T follicular helper cell (primary cell): Measurements from ENCODE around the gene GZMH.
"Not testable (repeated sequence)": the region's sequence is repeated elsewhere in the genome, so short reads cannot be mapped to it uniquely, and the experiment has no call there.

Experiments used
- DNase-seq: peaks from one replicate; pipeline ENCODE4 v3.0.0-alpha.2; 2020; ENCODE audit warnings: low read depth
- total RNA-seq, 2 experiments: gene quantifications; one replicate each; lab custom pipeline; 2026; lab: John Stamatoyannopoulos, UW

Gene GZMH, protein sequence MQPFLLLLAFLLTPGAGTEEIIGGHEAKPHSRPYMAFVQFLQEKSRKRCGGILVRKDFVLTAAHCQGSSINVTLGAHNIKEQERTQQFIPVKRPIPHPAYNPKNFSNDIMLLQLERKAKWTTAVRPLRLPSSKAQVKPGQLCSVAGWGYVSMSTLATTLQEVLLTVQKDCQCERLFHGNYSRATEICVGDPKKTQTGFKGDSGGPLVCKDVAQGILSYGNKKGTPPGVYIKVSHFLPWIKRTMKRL
- 0 to 15.0 reads per million in 2 experiments for total RNA-seq

DNA sequence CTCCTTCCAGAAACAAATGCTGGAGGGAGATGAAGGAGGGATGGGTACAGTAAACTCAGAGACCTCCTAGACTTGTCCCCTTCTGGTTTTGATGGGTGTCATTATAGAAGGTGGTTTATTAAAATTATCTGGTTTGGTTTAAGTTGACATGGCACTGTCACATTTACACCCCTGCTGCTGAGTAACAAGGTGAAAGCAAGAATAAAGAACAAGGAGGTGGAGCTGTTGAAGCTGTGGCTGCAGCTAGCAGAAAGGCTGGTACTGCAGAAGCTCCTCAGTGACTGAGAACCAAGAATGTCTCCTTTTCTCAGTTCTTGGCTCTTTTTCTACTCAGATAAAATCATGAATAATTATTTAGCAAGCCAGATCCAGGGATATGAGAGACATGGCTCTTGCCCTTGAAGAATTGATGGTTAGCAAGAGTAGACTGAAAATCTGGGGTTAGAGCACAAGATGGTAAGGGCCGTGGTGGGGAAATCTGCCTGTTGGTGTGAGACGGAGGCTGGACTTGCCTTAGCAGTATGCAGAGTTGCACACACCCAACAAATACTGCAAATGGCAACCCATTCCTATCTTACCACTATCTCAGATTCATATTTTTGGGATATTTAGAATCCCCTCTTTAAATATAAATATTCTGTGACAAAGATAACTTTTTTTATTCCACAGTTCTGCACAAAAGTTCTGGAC lies at the start of gene GZMH:
Gene GZMH (minus strand): TSS at position 31 of the 690 bp plus-strand sequence. CDS start 72 bp downstream, outside the sequence.
- no peak for DNase-seq

DNA sequence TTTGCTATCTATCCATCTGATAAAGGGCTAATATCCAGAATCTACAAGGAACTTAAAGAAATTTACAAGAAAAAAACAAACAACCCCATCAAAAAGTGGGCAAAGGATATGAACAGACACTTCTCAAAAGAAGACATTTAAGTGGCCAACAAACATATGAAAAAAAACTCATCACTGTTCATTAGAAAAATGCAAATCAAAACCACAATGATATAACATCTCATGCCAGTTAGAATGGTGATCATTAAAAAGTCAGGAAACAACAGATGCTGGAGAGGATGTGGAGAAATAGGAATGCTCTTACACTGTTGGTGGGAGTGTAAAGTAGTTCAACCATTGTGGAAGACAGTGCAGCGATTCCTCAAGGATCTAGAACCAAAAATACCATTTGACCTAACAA lies 38.9 kb upstream of the GZMH start:
- DNase-seq = not testable (repeated sequence)

DNA sequence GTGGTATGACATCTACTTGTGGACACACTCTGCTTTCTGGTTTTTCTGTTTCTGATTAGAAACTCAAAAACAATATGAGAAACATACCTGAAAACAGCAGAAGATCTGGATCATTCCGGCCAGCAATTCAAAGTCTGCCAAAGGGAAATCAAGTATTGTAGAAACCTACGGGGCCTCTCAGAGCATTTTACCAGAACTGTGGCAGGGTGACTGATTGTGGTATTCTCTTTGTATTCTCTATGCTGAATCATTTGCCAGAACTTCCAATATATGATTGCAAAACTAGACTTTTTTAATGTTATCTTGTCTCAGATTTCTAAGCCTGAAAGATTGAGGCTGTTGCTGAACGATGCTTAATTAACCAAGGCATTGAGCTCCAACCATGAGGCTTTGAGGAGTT lies 30.4 kb upstream of the GZMH start:
- DNase-seq = no peak

DNA sequence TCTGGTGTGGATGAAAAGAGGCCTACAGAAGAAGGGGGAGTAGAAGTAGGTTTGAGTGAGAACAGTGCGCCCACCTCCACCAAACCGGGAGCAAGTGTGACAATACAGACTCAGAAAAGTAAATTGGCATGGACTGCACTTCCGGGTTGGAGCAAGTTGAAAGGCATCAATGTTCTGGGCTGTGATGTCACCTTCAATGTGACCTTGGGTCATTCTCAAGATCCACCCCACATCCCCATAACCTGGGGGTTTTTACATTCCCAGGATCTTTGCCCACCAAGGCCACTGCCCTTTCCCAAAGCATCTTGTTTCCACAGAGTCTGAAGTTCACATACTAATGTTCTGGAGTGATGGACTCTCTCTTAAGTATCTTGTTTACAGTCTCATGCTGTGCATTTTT lies 29.8 kb upstream of the GZMH start:
- no peak for DNase-seq

DNA sequence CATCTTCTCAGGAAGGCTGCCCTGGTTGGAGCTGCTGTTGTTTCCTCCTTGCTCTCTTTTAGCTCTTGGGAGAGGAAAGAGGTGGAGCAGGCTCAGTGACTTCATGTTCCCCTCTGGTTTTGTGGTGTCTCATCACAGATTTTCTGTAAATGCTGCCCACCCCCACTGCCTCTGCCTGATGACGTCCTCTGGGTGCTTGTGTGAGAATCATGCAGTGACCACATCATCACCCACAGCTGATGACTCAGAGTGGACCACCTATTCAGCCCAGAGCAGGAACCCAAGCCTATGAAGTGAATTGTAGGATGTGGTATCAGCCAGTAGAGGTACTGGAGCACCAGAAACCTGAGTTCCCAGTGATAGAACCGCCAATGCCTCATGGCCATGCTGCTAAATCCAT lies 24.7 kb upstream of the GZMH start, which contains the start of gene GZMB:
Gene GZMB (minus strand): TSS at position 33 of the 400 bp plus-strand sequence. CDS start 30 bp downstream, at position 3.
- no peak for DNase-seq

DNA sequence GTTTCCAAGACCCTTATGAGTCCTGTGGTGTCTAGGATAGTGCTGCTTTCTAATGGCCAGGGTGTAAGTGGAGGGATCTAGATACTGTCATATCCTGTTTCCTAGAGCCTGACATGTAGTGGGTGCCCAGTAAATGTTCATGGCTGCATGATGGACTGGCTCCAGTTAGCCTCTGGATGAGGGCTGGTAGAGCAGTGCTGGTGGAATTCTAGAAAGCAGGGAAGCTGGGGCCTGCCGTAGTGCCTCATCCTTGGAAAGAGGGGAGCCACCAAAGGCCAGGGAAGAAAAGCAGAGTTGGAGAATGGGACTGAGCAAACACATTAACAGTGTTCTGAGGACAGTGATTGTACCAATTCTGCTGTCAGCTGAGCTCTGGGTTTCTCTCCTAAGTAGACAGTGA lies 23.9 kb upstream of the GZMH start:
- DNase-seq = no peak

DNA sequence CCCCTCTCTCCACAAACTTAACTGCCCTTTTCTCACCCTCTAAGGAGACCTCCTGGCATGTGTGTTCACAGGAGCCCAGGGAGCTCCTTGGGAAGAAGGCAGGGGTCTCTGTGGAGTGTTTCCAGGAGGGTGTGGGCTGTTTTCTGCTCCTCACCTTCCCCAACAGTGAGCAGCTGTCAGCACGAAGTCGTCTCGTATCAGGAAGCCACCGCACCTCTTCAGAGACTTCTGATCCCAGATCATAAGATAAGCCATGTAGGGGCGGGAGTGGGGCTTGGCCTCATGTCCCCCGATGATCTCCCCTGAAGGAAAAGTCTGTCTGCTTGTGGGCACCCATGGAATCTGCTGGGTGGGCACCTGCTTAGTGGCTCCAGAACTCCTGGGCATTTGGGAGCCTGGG lies 23.3 kb upstream of the GZMH start:
- no peak for DNase-seq

DNA sequence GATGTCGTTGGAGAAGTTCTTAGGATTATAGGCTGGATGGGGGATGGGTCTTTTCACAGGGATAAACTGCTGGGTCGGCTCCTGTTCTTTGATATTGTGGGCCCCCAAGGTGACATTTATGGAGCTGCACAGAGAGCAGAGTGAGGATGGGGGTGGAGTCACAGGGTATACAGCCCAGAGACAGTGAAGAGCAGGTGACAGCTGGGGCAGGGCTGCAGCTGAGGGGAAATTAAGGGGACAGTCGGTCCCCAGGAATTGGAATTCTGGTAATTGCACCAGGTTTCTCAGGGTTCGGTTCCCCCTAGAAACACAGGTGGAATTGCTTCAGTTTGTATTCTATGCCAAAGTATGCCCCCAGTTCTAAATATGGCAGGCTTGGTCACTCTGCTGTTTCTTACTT lies 22.9 kb upstream of the GZMH start:
- DNase-seq = no peak

DNA sequence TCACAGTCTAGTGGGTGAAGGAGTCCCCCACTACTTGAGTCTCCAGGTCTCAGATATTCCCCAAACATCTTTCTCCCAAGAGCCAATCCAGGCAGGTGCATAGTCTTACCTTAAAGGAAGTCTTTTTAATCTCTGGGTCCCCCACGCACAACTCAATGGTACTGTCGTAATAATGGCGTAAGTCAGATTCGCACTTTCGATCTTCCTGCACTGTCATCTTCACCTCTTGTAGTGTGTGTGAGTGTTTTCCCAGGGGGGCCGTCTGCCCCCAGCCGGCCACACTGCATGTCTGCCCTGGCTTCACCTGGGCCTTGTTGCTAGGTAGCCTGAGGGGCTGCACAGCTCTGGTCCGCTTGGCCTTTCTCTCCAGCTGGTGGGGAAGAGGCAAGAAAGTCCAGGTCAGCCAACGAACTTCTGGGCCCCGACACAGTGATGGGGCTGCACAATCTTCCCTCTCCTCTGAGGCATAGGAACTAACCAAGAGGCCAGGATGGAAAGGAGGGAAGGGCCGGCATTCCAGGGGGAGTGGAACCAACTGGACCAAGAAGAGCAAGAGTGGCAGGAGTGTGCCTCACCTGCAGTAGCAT lies 22.4 kb upstream of the GZMH start:
- DNase-seq = no peak

DNA sequence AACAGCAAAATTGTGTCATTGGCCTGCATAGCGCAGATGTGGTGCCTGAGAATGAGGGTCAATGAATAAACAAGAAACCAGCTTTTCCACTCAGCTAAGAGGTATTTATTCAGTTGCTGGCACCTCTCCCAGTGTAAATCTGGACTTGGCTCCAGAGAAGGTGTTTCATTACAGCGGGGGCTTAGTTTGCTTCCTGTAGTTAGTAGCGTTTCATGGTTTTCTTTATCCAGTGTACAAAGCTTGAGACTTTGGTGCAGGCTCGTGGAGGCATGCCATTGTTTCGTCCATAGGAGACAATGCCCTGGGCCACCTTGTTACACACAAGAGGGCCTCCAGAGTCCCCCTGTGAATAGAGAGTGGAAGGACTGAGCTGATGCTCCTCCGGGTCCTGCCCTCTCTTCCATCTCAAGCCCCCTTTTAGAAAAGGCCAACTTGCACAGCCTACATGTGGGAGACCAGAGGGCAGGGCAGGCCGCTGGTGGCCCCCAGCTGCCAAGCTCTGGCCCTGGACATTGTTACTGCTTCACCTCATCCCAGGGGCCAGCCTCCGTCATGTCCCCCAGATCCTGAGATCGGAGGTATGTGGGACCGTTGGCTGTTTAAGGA lies 21.5 kb upstream of the GZMH start:
- DNase-seq = no peak

DNA sequence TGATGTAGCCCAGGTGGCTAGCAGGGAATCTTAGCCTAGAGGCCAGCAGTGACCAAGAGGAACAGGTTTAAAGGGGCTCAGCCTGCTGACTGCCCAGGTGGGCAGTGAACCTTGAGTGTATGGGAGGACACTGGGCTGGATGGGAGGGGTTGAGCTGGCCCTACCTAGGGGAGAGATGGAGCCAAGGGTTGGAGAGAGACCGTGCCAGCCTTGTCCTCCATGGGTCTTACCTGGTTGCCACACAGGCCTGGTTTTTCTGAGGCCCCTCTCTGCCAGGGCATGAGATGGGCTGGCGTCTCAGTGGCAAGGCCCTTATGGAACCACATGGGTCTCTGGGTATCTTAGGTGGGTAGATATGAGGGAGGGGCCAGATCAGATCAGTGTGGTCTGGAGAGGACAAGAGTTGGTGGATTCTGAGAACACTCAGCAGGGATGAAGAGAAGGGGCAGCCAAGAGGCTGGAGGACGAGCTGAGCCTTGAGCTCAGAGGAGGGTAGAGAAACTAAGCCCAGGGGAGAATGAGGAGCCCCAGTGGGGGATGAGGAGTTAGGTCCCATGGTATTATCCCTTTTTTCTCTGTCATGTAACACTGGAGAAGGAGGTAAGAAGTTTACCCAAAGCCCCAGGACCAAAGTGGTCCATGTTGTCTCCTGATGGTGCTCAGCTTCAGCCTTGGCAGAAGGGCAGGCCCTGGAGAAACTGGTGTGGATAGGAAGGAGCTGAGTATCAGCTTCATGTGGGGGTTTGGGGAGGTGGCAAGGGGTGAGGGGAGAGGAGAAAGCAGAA lies 20.8 kb upstream of the GZMH start:
- no peak for DNase-seq

DNA sequence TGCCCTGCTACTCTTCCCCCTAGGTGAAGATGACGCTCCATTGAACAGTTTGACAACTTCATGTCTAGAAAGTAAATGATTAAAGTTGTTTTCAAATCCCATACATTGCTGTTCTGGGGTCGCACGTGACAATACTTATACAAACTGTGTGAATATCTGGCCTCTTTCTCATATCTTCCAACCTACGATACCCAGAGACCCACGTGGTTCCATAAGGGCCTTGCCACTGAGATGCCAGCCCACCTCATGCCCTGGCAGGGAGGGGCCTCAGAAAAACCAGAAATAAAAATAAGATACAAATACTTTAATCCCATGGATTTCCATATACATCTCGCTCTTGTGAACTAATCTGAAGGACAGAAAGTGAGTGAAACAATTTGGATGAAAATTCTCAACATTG lies 20.0 kb upstream of the GZMH start:
- no peak for DNase-seq

DNA sequence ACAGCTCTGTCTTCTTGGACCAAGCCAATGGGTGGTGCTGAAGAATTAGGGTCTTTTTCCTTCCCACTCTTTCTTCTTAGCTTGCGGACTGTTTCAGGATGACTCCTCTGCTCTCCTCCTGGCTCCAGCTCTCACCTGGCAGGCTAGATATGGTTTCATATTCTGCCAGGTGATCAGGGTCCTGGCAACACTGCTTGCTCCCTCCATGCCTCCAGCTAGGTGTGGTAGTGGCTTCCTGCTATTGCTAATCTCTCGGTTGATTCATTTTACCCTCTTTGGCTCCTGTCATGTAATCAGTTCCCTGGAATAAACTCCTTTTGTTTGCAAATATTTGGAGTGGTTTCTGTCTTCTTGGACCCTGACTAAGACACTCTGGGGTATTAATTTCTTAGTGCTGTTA lies 4.3 kb upstream of the GZMH start:
- DNase-seq = no peak

DNA sequence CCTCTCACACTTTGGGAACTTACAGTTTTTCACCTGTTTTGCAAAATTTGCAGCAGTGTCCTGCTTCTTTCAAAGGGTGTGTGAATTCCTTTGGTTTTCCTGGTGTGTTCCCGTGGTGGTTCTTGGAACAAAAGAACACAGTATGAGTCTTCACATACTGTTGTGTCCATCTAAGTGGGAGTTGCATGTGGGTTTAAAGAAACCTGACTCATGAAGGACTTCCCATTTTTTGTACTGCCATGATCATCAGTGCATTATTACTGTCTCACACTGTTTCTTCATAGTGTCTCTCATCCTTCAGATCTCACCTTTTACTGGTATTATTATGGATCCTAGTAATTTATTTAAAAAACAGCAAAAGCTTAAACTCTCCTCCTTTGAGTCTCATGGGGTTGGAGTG lies 3.8 kb upstream of the GZMH start:
- no peak for DNase-seq

DNA sequence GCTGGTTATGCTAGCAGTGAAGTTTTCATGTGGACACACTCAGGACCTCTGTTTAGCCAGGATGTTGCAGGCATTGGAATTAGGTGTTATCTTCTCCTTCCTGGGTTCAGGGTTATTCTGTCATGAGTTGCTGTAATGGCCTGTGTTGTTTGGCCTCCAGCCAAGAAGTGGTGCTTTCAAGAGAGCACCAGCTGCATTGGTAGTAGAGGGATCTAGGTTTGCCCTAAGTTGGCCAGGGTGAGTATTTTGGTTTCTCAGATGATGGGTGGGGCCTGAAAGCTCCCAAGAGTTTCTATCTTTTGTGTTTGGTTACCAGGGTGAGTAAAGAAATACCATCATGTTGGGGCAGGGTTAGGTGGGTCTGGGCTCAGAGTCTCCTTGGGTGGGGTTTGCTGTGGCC lies 2.7 kb upstream of the GZMH start:
- no peak for DNase-seq

DNA sequence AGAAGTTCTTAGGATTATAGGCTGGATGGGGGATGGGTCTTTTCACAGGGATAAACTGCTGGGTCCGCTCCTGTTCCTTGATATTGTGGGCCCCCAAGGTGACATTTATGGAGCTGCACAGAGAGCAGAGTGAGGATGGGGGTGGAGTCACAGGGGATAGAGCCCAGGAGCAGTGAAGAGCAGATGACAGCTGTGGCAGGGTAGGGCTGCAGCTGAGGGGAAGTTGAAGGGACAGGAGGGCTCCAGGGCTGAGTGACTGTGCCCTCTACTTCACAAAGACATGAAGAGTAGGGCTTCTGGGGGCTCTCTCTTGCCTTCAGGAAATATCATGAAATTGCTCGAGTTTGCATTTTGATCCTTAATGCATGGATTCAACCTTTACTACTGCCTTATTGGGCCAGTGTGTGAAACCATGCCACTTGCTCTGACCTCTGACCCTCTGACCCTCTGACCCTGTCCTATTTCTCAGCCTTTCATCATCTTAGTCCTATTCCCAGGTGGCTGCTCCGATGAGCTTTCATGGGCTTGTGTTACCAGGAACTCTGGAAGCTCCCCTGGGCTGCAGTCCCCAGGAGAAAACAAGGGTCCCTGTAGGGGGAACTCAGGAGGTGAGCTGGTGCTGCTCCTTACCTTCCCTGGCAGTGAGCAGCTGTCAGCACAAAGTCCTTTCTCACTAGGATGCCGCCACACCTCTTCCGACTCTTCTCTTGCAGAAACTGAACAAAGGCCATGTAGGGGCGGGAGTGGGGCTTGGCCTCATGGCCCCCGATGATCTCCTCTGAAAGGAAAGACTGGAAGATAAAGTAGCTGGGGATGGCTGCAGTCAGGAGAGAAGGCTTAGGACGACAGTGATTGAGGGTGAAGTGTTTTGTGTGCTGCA lies 1.6 kb downstream of the GZMH start:
- DNase-seq = no peak

DNA sequence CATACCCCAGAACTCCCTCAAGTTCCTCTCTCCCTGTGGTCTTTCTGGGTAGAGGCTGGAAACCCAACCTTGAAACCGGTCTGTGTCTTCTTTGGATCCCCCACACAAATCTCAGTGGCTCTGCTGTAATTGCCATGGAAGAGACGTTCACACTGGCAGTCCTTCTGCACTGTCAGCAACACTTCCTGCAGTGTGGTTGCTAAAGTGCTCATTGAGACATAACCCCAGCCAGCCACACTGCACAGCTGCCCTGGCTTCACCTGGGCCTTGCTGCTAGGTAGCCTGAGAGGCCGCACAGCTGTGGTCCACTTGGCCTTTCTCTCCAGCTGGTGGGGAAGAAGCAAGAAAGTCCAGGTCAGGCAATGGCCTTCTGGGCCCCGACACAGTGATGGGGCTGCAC lies 2.4 kb downstream of the GZMH start:
- no peak for DNase-seq

DNA sequence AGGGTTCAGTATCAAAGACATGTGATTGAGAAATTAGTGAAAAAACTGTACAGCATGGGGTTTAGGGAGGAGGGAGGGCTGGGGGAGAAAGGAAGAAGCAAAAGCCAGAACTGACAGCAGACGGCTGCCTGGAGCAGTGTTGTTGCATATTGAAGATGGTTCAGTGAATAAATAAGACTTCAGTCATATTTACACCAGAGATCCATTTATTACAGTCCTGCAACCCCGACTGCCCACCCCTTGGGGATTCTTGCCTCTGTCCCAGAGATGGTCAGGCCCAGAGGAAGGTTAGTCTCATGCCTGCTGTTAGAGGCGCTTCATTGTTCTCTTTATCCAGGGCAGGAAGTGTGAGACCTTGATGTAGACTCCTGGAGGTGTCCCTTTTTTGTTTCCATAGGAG lies 3.2 kb downstream of the GZMH start:
- no peak for DNase-seq

DNA sequence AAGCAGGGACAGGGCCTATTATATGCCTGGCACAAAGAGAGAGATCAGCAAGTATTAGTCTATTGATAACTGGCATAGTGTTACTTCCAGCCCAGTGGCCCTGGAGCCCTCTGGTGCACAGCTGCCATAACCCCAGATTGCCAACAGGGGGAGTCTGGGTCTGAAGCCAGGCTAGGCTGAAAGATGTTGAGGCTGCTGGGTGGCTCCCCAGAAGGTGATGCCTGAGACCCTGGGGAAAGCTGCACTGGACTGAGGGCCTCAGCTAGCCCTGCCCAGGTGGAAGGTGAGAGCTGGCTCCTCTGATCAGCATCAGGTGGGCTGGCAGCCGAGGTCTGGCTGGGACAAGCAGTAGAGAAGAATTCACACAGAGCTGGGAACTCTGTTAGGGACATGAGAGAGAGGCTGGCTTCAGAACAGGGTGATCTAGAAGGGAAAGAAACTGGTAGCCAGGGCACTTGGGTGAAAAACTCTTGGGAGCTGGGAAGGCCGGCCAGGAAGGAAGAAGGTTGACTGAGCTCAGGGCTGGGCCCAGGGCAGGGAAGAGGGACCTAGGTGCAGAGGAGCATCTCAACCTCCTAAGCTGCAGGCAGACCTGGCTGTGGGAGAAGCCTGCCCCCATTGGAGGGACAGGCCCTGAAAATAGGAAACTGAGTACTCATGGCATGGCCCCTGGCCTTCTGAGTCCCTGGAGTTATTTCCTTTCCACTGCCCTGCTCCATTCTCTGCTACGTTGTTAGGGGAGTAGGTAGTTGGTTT lies 3.9 kb downstream of the GZMH start:
- peak; percentile 24 for DNase-seq

DNA sequence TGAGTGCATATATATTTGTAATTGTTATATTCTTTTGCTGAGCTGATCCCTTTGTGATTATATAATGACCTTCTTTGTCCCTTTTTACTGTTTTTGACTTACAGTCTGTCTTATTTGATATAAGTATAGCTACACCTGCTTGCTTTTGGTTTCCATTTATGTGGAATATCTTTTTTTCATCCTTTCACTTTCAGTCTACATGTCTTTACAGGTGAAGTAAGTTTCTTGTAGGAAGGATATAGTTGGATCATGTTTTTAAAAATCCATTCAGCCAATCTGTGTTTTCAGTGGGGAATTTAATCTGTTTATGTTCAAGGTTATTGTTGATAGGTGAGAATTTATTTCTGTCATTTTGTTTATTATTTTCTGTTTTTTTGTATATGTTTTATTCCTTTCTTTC lies 12.1 kb downstream of the GZMH start:
- DNase-seq = no peak
